Measurements from ENCODE around the gene ANKS3. TPM values are rescaled to one million over a fixed set of nuclear protein-coding genes. Genes with fewer than 3 reads are reported as not detected.

Gene ANKS3
- total RNA-seq, 2 experiments from 2014 or later: 17.6 to 21.7 TPM

DNA sequence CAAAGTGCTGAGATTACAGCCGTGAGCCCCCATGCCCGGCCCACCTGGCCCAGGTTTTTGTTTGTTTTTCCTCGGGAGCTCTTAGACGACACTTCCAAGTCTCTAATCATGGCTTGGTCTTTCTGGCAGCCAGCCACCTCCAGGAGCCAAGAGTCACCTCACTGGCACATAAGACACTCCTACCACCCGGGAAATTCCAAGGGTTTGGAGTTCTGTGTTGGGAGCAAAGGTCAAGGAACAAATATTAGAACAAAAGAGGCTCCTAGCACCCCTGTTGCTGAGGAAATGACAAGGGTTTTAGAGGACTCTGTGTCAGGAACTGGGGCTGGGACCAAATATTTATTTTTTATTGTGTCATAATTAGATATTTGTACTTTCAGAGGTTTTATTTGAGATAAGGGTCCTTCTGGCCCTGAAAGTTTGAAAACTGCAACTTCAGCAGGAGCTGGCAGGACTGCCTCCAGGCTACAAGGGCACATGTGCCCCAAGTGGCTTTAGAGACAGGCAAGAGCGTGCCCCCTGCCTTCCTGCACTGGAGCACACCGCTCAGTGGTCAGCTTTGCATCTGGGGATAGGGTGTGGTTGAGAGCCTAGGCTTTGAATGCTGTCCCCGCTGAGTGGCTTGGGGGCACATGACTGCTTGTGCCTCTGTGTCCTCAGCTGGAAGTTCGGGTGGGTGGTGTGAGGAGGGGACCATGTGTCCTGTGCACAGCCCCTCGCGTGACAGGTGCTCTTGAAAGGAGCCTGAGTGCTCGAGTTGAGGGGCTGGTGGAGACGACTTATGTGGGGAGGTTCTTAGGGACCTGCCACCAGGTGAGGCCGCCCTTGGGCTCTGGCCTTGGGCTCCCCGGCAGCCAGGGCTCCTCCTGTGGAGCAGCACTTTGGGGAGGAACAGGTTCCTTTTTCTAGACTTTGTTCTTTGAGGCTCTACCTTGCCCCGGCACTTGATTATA is 79.8 kb downstream of the ANKS3 start:
- ChIA-PET POLR2A (no interaction called here), CTCF (ENCODE audit: unreplicated experiment) (no interaction called here)
- no peak for DNase-seq (ENCODE audit: low spot score)
- Histone ChIP-seq H3K27ac (ENCODE audit: low read depth, low read length, poor library complexity, severe bottlenecking) (no peak overlapping the region), H4K20me1 (ENCODE audit: insufficient read depth, low read length) (no peaks in the 10 kb centered on the region), H2AFZ (ENCODE audit: low read length) (no peak overlapping the region), H3K4me1 (ENCODE audit: insufficient read depth, low read length, poor library complexity, severe bottlenecking) (no peaks in the 10 kb centered on the region), H3K9me3 (ENCODE audit: low read length) (no peaks in the 10 kb centered on the region), H3K36me3 (ENCODE audit: insufficient read depth, low read length) (peaks cover 23% of the 10 kb centered on the region; the same call in 1 of the 2 replicates), H3K79me2 (ENCODE audit: insufficient read depth, low read depth, low read length) (no peaks in the 10 kb centered on the region), H3K4me2 (ENCODE audit: low read length) (no peak overlapping the region), H3K4me3 (ENCODE audit: low read depth, low read length, poor library complexity, severe bottlenecking) (no peak overlapping the region), H3K9me2 (ENCODE audit: insufficient read depth, low read length) (no peaks in the 10 kb centered on the region)
- intact Hi-C loops (cut with micrococcal nuclease; ENCODE audit: unreplicated experiment): no loop called here
- BruUV-seq (replicated peaks): no TSS peak
- TF ChIP-seq, protein P1, sequence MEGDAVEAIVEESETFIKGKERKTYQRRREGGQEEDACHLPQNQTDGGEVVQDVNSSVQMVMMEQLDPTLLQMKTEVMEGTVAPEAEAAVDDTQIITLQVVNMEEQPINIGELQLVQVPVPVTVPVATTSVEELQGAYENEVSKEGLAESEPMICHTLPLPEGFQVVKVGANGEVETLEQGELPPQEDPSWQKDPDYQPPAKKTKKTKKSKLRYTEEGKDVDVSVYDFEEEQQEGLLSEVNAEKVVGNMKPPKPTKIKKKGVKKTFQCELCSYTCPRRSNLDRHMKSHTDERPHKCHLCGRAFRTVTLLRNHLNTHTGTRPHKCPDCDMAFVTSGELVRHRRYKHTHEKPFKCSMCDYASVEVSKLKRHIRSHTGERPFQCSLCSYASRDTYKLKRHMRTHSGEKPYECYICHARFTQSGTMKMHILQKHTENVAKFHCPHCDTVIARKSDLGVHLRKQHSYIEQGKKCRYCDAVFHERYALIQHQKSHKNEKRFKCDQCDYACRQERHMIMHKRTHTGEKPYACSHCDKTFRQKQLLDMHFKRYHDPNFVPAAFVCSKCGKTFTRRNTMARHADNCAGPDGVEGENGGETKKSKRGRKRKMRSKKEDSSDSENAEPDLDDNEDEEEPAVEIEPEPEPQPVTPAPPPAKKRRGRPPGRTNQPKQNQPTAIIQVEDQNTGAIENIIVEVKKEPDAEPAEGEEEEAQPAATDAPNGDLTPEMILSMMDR (conservative IDR thresholded peaks at IDR 0.05; ENCODE audit: low read length): no peak
- no peak for TF ChIP-seq EZH2phosphoT487 (IDR thresholded peaks at IDR 0.05; ENCODE audit: borderline replicate concordance, low read depth, low read length)

- H2AFZ ChIP-seq (ENCODE audit: low read length): no peak overlapping the region
- no peak overlapping the region for H3K4me3 ChIP-seq (ENCODE audit: low read depth, low read length, poor library complexity, severe bottlenecking)
- POLR2A ChIA-PET: no interaction called here
- H3K9me3 ChIP-seq (ENCODE audit: low read length): no peaks in the 10 kb centered on the region
- no peaks in the 10 kb centered on the region for H3K79me2 ChIP-seq (ENCODE audit: insufficient read depth, low read depth, low read length)
- H3K9me2 ChIP-seq (ENCODE audit: insufficient read depth, low read length): no peaks in the 10 kb centered on the region
- TF ChIP-seq, protein P1 (conservative IDR thresholded peaks at IDR 0.05; ENCODE audit: low read length): no peak
- TF ChIP-seq EZH2phosphoT487 (IDR thresholded peaks at IDR 0.05; ENCODE audit: borderline replicate concordance, low read depth, low read length): no peak
- H3K4me2 ChIP-seq (ENCODE audit: low read length): no peak overlapping the region
- CTCF ChIA-PET (ENCODE audit: unreplicated experiment): no interaction called here
- no peak overlapping the region for H3K27ac ChIP-seq (ENCODE audit: low read depth, low read length, poor library complexity, severe bottlenecking)
- intact Hi-C loops (cut with micrococcal nuclease; ENCODE audit: unreplicated experiment): no loop called here
- no TSS peak for BruUV-seq (replicated peaks)
- H4K20me1 ChIP-seq (ENCODE audit: insufficient read depth, low read length): no peaks in the 10 kb centered on the region
- DNase-seq (ENCODE audit: low spot score): no peak
- H3K36me3 ChIP-seq (ENCODE audit: insufficient read depth, low read length): peaks cover 23% of the 10 kb centered on the region; the same call in 1 of the 2 replicates
- H3K4me1 ChIP-seq (ENCODE audit: insufficient read depth, low read length, poor library complexity, severe bottlenecking): no peaks in the 10 kb centered on the region
Observed at GRCh38 chr16:4652561-4652960, 81.5 kb downstream of the ANKS3 start.

- peaks cover 17% of the 10 kb centered on the region; the same call in 1 of the 2 replicates for H3K36me3 ChIP-seq (ENCODE audit: insufficient read depth, low read length)
- no peaks in the 10 kb centered on the region for H3K79me2 ChIP-seq (ENCODE audit: insufficient read depth, low read depth, low read length)
- intact Hi-C loops (cut with micrococcal nuclease; ENCODE audit: unreplicated experiment): no loop called here
- CTCF ChIA-PET (ENCODE audit: unreplicated experiment): interaction anchor here (0.7 kb wide), 1 partner anchor 9 kb away, joined by 3 read pairs; no protein-coding TSS in a partner anchor
- no peaks in the 10 kb centered on the region for H3K9me3 ChIP-seq (ENCODE audit: low read length)
- no peaks in the 10 kb centered on the region for H4K20me1 ChIP-seq (ENCODE audit: insufficient read depth, low read length)
- POLR2A ChIA-PET: no interaction called here
- H2AFZ ChIP-seq (ENCODE audit: low read length): no peak overlapping the region
- BruUV-seq (replicated peaks): no TSS peak
- no peak for DNase-seq (ENCODE audit: low spot score)
- no peaks in the 10 kb centered on the region for H3K9me2 ChIP-seq (ENCODE audit: insufficient read depth, low read length)
- TF ChIP-seq, protein P1 (conservative IDR thresholded peaks at IDR 0.05; ENCODE audit: low read length): no peak
- no peak for TF ChIP-seq EZH2phosphoT487 (IDR thresholded peaks at IDR 0.05; ENCODE audit: borderline replicate concordance, low read depth, low read length)
- H3K4me1 ChIP-seq (ENCODE audit: insufficient read depth, low read length, poor library complexity, severe bottlenecking): no peaks in the 10 kb centered on the region
- no peak overlapping the region for H3K27ac ChIP-seq (ENCODE audit: low read depth, low read length, poor library complexity, severe bottlenecking)
- no peak overlapping the region for H3K4me3 ChIP-seq (ENCODE audit: low read depth, low read length, poor library complexity, severe bottlenecking)
- H3K4me2 ChIP-seq (ENCODE audit: low read length): no peak overlapping the region
Observed at GRCh38 chr16:4651827-4652226, 82.2 kb downstream of the ANKS3 start.
